H1 (cell line): ENCODE measurements around the gene KIF23. TPM values are rescaled to one million over a fixed set of nuclear protein-coding genes. Genes with fewer than 3 reads are reported as not detected.

Source experiments
- CTCF ChIA-PET: fragments of 300-600 bp; sonication (Branson Sonifier 250); formaldehyde crosslinking; loops from one replicate; lab custom pipeline; 2021; ENCODE audit not compliant: partially characterized antibody; lab: Charles Lee
- POLR2A ChIA-PET: fragments of 300-600 bp; sonication (Branson Sonifier 250); formaldehyde crosslinking; loops from one replicate; lab custom pipeline; 2021; ENCODE audit warnings: inconsistent platforms; ENCODE audit not compliant: partially characterized antibody; lab: Charles Lee
- DNase-seq, 2 experiments: peaks; one replicate each; pipeline versions ENCODE4 v3.0.0 to v3.0.0-alpha.2; 2010 to 2022; ENCODE audit warnings: low spot score in 2 of 2, low read depth in 1 of 2, mixed read lengths in 1 of 2
- FAIRE-seq: peaks from 2 replicates; lab custom pipeline; 2011; peaks lifted over from hg19 to GRCh38; lab: Jason Lieb, UNC
- H2AFZ ChIP-seq: 2 replicates; pipeline ENCODE4 v1.8.1; 2012; ENCODE audit warnings: low read length, inconsistent platforms
- H2AK5ac ChIP-seq: 2 replicates; pipeline ENCODE4 v1.6.1; 2013; ENCODE audit warnings: low read depth, low read length
- H2BK120ac ChIP-seq: replicated peaks from 2 replicates; pipeline ENCODE3; 2013; ENCODE audit warnings: low read depth, low read length, inconsistent platforms
- H2BK12ac ChIP-seq: 2 replicates; pipeline ENCODE4 v1.6.1; 2013; ENCODE audit warnings: low read depth, low read length
- H2BK15ac ChIP-seq: 2 replicates; pipeline ENCODE4 v1.6.1; 2013; ENCODE audit warnings: low read length
- H2BK20ac ChIP-seq: 2 replicates; pipeline ENCODE4 v1.6.1; 2013; ENCODE audit warnings: low read length
- H2BK5ac ChIP-seq: 2 replicates; pipeline ENCODE4 v1.6.1; 2013; ENCODE audit warnings: low read depth, low read length
- H3K14ac ChIP-seq: 2 replicates; pipeline ENCODE4 v1.6.1; 2013; ENCODE audit warnings: inconsistent platforms; ENCODE audit not compliant: insufficient read length
- H3K18ac ChIP-seq: 2 replicates; pipeline ENCODE4 v1.6.1; 2013; ENCODE audit warnings: low read length; ENCODE audit errors: extremely low read depth
- H3K23ac ChIP-seq: 2 replicates; pipeline ENCODE4 v1.6.1; 2013; ENCODE audit warnings: inconsistent platforms; ENCODE audit not compliant: insufficient read length
- H3K23me2 ChIP-seq: 2 replicates; pipeline ENCODE4 v1.6.1; 2013; ENCODE audit warnings: low read depth, low read length
- H3K27ac ChIP-seq: 2 replicates; pipeline ENCODE4 v1.6.1; 2011; ENCODE audit warnings: low read depth, low read length, inconsistent platforms
- H3K27me3 ChIP-seq, 4 experiments: replicated peaks in 1 of 4; 1 replicate in 1 of 4; 2 replicates in 3 of 4; pipeline versions ENCODE4 v1.6.1 to v1.8.1; 2011 to 2013; ENCODE audit warnings: low read length in 3 of 4, mild to moderate bottlenecking in 3 of 4, inconsistent platforms in 2 of 4, mixed read lengths in 2 of 4, moderate library complexity in 1 of 4; ENCODE audit not compliant: control insufficient read depth in 3 of 4, insufficient read depth in 3 of 4; ENCODE audit errors: extremely low read depth in 1 of 4
- H3K36me3 ChIP-seq, 4 experiments: 2 replicates each; pipeline versions ENCODE4 v1.6.1 to v1.8.1; 2011 to 2013; ENCODE audit warnings: mild to moderate bottlenecking in 4 of 4, low read length in 3 of 4, moderate library complexity in 2 of 4, control low read depth in 1 of 4, inconsistent platforms in 1 of 4; ENCODE audit not compliant: insufficient read depth in 4 of 4, control insufficient read depth in 2 of 4
- H3K4ac ChIP-seq: replicated peaks from 2 replicates; pipeline ENCODE3; 2013; ENCODE audit warnings: low read length, low read depth, mixed read lengths, inconsistent platforms; ENCODE audit not compliant: insufficient read length
- H3K4me1 ChIP-seq, 4 experiments: replicated peaks in 1 of 4; 1 replicate in 1 of 4; 2 replicates in 3 of 4; pipeline versions ENCODE4 v1.6.1 to v1.8.1; 2011 to 2013; ENCODE audit warnings: low read length in 3 of 4, inconsistent platforms in 2 of 4, mixed read lengths in 1 of 4; ENCODE audit not compliant: insufficient read depth in 4 of 4, control insufficient read depth in 3 of 4
- H3K4me2 ChIP-seq, 2 experiments: 2 replicates each; pipeline versions ENCODE4 v1.6.1 to v1.8.1; 2011 to 2013; ENCODE audit warnings: low read depth in 2 of 2, low read length in 2 of 2, control low read depth in 1 of 2, inconsistent platforms in 1 of 2, mild to moderate bottlenecking in 1 of 2; ENCODE audit not compliant: insufficient read depth in 1 of 2
- H3K4me3 ChIP-seq, 4 experiments: fragments of 200-600, 300-600 bp in 1 of 4; sonication (generic), shearing (Covaris generic), sonication (Bioruptor Twin) in 1 of 4; 2 replicates each; pipeline versions ENCODE4 v1.5.1 to v1.8.1; 2011 to 2016; ENCODE audit warnings: low read length in 4 of 4, low read depth in 3 of 4, control low read depth in 2 of 4, inconsistent platforms in 2 of 4, mild to moderate bottlenecking in 2 of 4, mixed read lengths in 1 of 4, moderate library complexity in 1 of 4; ENCODE audit not compliant: insufficient read depth in 2 of 4; ENCODE audit errors: extremely low read depth in 1 of 4
- H3K56ac ChIP-seq: replicated peaks from 2 replicates; pipeline ENCODE3; 2013; ENCODE audit warnings: low read depth, mild to moderate bottlenecking, mixed read lengths, low read length, inconsistent platforms; ENCODE audit not compliant: insufficient read length
- H3K79me1 ChIP-seq: 2 replicates; pipeline ENCODE4 v1.6.1; 2013; ENCODE audit warnings: low read depth, low read length, control low read depth
- H3K79me2 ChIP-seq, 2 experiments: 2 replicates each; pipeline versions ENCODE4 v1.6.1 to v1.8.1; 2012 to 2013; ENCODE audit warnings: low read length in 2 of 2, mild to moderate bottlenecking in 2 of 2, inconsistent platforms in 1 of 2; ENCODE audit not compliant: insufficient read depth in 2 of 2, control insufficient read depth in 1 of 2
- H3K9ac ChIP-seq, 4 experiments: replicated peaks in 1 of 4; 1 replicate in 1 of 4; 2 replicates in 3 of 4; pipeline versions ENCODE4 v1.6.1 to v1.8.1; 2011 to 2013; ENCODE audit warnings: low read depth in 3 of 4, low read length in 3 of 4, control low read depth in 2 of 4, mild to moderate bottlenecking in 2 of 4, moderate library complexity in 2 of 4, inconsistent platforms in 1 of 4; ENCODE audit errors: extremely low read depth in 1 of 4
- H3K9me3 ChIP-seq, 2 experiments: 2 replicates each; pipeline versions ENCODE4 v1.6.1 to v1.8.1; 2012 to 2013; ENCODE audit warnings: mild to moderate bottlenecking in 2 of 2, moderate library complexity in 2 of 2, control low read depth in 1 of 2, inconsistent platforms in 1 of 2, low read depth in 1 of 2, low read length in 1 of 2, mixed read lengths in 1 of 2; ENCODE audit not compliant: insufficient read depth in 2 of 2
- H4K20me1 ChIP-seq, 2 experiments: replicated peaks in 1 of 2; 2 replicates each; pipeline versions ENCODE3 to v1.8.1; 2011 to 2013; ENCODE audit warnings: inconsistent platforms in 2 of 2, low read length in 2 of 2, mild to moderate bottlenecking in 1 of 2; ENCODE audit not compliant: insufficient read depth in 2 of 2, control insufficient read depth in 1 of 2
- H4K5ac ChIP-seq: 2 replicates; pipeline ENCODE4 v1.6.1; 2013; ENCODE audit warnings: low read length, low read depth, mixed read lengths, inconsistent platforms; ENCODE audit not compliant: insufficient read length
- H4K8ac ChIP-seq: 2 replicates; pipeline ENCODE4 v1.8.0; 2013; ENCODE audit warnings: mild to moderate bottlenecking, moderate library complexity, low read length, inconsistent platforms; ENCODE audit not compliant: insufficient read depth; ENCODE audit errors: extremely low read depth
- H4K91ac ChIP-seq: replicated peaks from 2 replicates; pipeline ENCODE3; 2013; ENCODE audit warnings: low read length, mixed read lengths, inconsistent platforms; ENCODE audit not compliant: insufficient read length
- CHD2 ChIP-seq: IDR thresholded peaks from 2 replicates; pipeline ENCODE4 v1.6.1; 2012; ENCODE audit warnings: low read length, improper control_type of control experiment
- EZH2 ChIP-seq: fragments of 200-600 bp; sonication (generic); IDR thresholded peaks from 2 replicates; pipeline ENCODE4 v1.7.1; 2012; ENCODE audit warnings: low read depth, mild to moderate bottlenecking, moderate library complexity, low read length, inconsistent platforms; ENCODE audit not compliant: severe bottlenecking
- JUN ChIP-seq: IDR thresholded peaks from 2 replicates; pipeline ENCODE4 v1.6.1; 2011; ENCODE audit warnings: low read depth, mild to moderate bottlenecking, improper control_type of control experiment, low read length
- TAF1 ChIP-seq: IDR thresholded peaks from 2 replicates; pipeline ENCODE4 v1.6.1; 2011; ENCODE audit warnings: mild to moderate bottlenecking, low read depth, low read length
- WGBS, 2 experiments: shearing (Covaris generic) in 1 of 2; methylation state at CpG; one replicate each; pipeline versions ENCODE4 v1.1.6 to v1.1.7; 2013 to 2015; ENCODE audit warnings: low lambda C conversion rate in 2 of 2, mixed read lengths in 2 of 2, inconsistent platforms in 1 of 2, low coverage in 1 of 2, missing lambda C conversion rate in 1 of 2; ENCODE audit not compliant: insufficient replicate concordance in 2 of 2, insufficient coverage in 1 of 2, insufficient read length in 1 of 2; ENCODE audit errors: extremely low coverage in 1 of 2, missing lambda C conversion rate in 1 of 2; 5-methylcytosine and 5-hydroxymethylcytosine counted together
- polyA plus RNA-seq, 7 experiments: library from polyadenylated mRNA; depleted of rRNA in 3 of 7; stranded (reverse) in 5 of 7; unstranded in 2 of 7; fragments of >200 nt in 5 of 7; fragments of 200-250 nt in 2 of 7; gene quantifications; 1 replicate in 5 of 7; 2 replicates in 1 of 7; 4 replicates in 1 of 7; pipeline versions ENCODE4 v1.2.1 to v1.2.3, GENCODE V29; 2011 to 2013; ENCODE audit warnings: missing spikeins in 2 of 7, mixed read lengths in 2 of 7
- total RNA-seq: library from RNA; stranded (reverse); fragmentation: NEBNext Ultra II Directional; extraction: Animal tissue kit (Norgen Biotek cat#: 25700); gene quantifications from 2 replicates; pipeline ENCODE4 v1.2.1, GENCODE V29; 2021

KIF23 gene
- total and polyA plus RNA-seq, 2 of the 8 experiments (the other 6 are each of a cell fraction or from before 2014, with no cell fraction given): 26.2 to 77.4 TPM

GRCh38 chr15:69424001-69424400 lies 9.9 kb downstream of the KIF23 start:
- Histone ChIP-seq H3K14ac (no peak overlapping the region), H3K56ac (no peak overlapping the region), H4K8ac (no peak overlapping the region), H3K23me2 (no peaks in the 10 kb centered on the region), H3K4me2 (no peak overlapping the region), H3K79me2 (peaks cover 0 to 3% of the 10 kb centered on the region in 2 experiments; a peak in 1 of 4 replicates), H2BK20ac (no peak overlapping the region), H3K27ac (no peak overlapping the region), H2AFZ (no peak overlapping the region), H4K20me1 (no peaks in the 10 kb centered on the region), H3K4me1 (no peaks in the 10 kb centered on the region), H3K18ac (no peak overlapping the region), H3K23ac (no peak overlapping the region), H2AK5ac (no peak overlapping the region), H4K5ac (no peak overlapping the region), H3K79me1 (no peaks in the 10 kb centered on the region), H2BK15ac (no peak overlapping the region), H4K91ac (no peak overlapping the region), H2BK5ac (no peak overlapping the region), H3K27me3 (no peaks in the 10 kb centered on the region), H3K4ac (no peak overlapping the region), H3K9ac (no peak overlapping the region), H3K9me3 (no peaks in the 10 kb centered on the region), H2BK12ac (no peak overlapping the region), H2BK120ac (no peak overlapping the region), H3K36me3 (peaks cover 19 to 92% (median 73%) of the 10 kb centered on the region in 4 experiments), H3K4me3 (no peak overlapping the region)
- DNase-seq (no peak), FAIRE-seq (no peak)
- POLR2A ChIA-PET: interaction anchor here (1.8 to 3.7 kb wide), 2 partner anchors 13 to 29 kb away, joined by 4 to 19 read pairs; partner anchors contain the start of gene RPLP1
- TF ChIP-seq JUN: no peak
- TF ChIP-seq CHD2: no peak
- TF ChIP-seq EZH2: no peak
- TF ChIP-seq TAF1: no peak
- CTCF ChIA-PET: no interaction called here
- WGBS, 2 experiments: 95% methylated on average over 2 of the region's 2 CpGs; no CpG with 5 or more reads in 1 of the 2 experiments
